IMR-90 (cell line): ENCODE measurements around the gene RPS25. TPM values are rescaled to one million over a fixed set of nuclear protein-coding genes. Genes with fewer than 3 reads are reported as not detected.

Experiments
- ATAC-seq: fragments of 200-7000 bp; cut with Tn5 transposase; 2 replicates; pipeline ENCODE4 v1.9.1; 2020; ENCODE audit warnings: low read depth, mild to moderate bottlenecking, moderate library complexity
- BruUV-seq: library from RNA; stranded (reverse); fragments of 400-500 nt; replicated peaks from 2 replicates; lab custom pipeline; 2021; lab: Mats Ljungman, UMichigan
- CTCF ChIA-PET: fragments of 300-600 bp; formaldehyde crosslinking; extraction: SDS; loops from one replicate; lab custom pipeline; 2021; ENCODE audit warnings: antibody characterized with exemption; lab: Yijun Ruan, JAX
- POLR2A ChIA-PET: fragments of 300-600 bp; sonication (Branson Sonifier 250); formaldehyde crosslinking; loops from one replicate; lab custom pipeline; 2022; ENCODE audit warnings: antibody characterized with exemption; ENCODE audit not compliant: unreplicated experiment; lab: Charles Lee
- DNase-seq: peaks from one replicate; pipeline ENCODE4 v3.0.0; 2013
- H2AFZ ChIP-seq: replicated peaks from 2 replicates; pipeline ENCODE3; 2013; ENCODE audit warnings: low read length, mild to moderate bottlenecking; ENCODE audit not compliant: poor library complexity
- H2AK5ac ChIP-seq: 2 replicates; pipeline ENCODE4 v1.6.1; 2013; ENCODE audit warnings: low read depth, low read length, inconsistent platforms
- H2AK9ac ChIP-seq: replicated peaks from 2 replicates; pipeline ENCODE3; 2013; ENCODE audit warnings: mild to moderate bottlenecking, low read depth, low read length, moderate library complexity; ENCODE audit not compliant: poor library complexity
- H2BK120ac ChIP-seq: 2 replicates; pipeline ENCODE4 v1.6.1; 2013; ENCODE audit warnings: low read depth, low read length, inconsistent platforms
- H2BK15ac ChIP-seq: 3 replicates; pipeline ENCODE4 v1.6.1; 2013; ENCODE audit warnings: low read depth, low read length, inconsistent platforms
- H2BK20ac ChIP-seq: 2 replicates; pipeline ENCODE4 v1.6.1; 2013; ENCODE audit warnings: low read depth, mild to moderate bottlenecking, inconsistent platforms, low read length, moderate library complexity
- H2BK5ac ChIP-seq: 2 replicates; pipeline ENCODE4 v1.6.1; 2013; ENCODE audit warnings: mild to moderate bottlenecking, low read depth, low read length, inconsistent platforms; ENCODE audit not compliant: poor library complexity, severe bottlenecking
- H3K14ac ChIP-seq: replicated peaks from 2 replicates; pipeline ENCODE4 v1.6.1; 2013; ENCODE audit warnings: low read depth, low read length, inconsistent platforms
- H3K18ac ChIP-seq: 2 replicates; pipeline ENCODE4 v1.6.1; 2013; ENCODE audit warnings: low read depth, low read length, control low read depth
- H3K23ac ChIP-seq: 2 replicates; pipeline ENCODE4 v1.6.1; 2013; ENCODE audit warnings: low read depth, low read length, inconsistent platforms
- H3K27ac ChIP-seq: 2 replicates; pipeline ENCODE4 v1.5.1; 2013; ENCODE audit warnings: mild to moderate bottlenecking, control low read depth, low read length; ENCODE audit not compliant: insufficient read depth
- H3K27me3 ChIP-seq: 2 replicates; pipeline ENCODE4 v1.6.1; 2013; ENCODE audit warnings: low read length; ENCODE audit not compliant: control insufficient read depth, insufficient read depth
- H3K36me3 ChIP-seq: 2 replicates; pipeline ENCODE4 v1.6.1; 2013; ENCODE audit warnings: low read length, mixed read lengths; ENCODE audit not compliant: control insufficient read depth, insufficient read depth
- H3K4ac ChIP-seq: 2 replicates; pipeline ENCODE4 v1.6.1; 2013; ENCODE audit warnings: low read depth, low read length, inconsistent platforms
- H3K4me1 ChIP-seq: 2 replicates; pipeline ENCODE4 v1.6.1; 2013; ENCODE audit warnings: low read length, mixed read lengths; ENCODE audit not compliant: control insufficient read depth, insufficient read depth
- H3K4me2 ChIP-seq: 2 replicates; pipeline ENCODE4 v1.6.1; 2013; ENCODE audit warnings: low read depth, mild to moderate bottlenecking, control low read depth, low read length, moderate library complexity
- H3K4me3 ChIP-seq: 2 replicates; pipeline ENCODE4 v1.5.1; 2013; ENCODE audit warnings: low read depth, mild to moderate bottlenecking, control low read depth, low read length, moderate library complexity; ENCODE audit not compliant: insufficient read depth
- H3K56ac ChIP-seq: 2 replicates; pipeline ENCODE4 v1.6.1; 2013; ENCODE audit warnings: low read length, inconsistent platforms; ENCODE audit not compliant: insufficient read depth; ENCODE audit errors: extremely low read depth
- H3K79me1 ChIP-seq, 2 experiments: 2 replicates each; pipeline ENCODE4 v1.6.1; 2013; ENCODE audit warnings: low read length in 2 of 2, inconsistent platforms in 1 of 2, low read depth in 1 of 2
- H3K9ac ChIP-seq: 2 replicates; pipeline ENCODE4 v1.6.1; 2013; ENCODE audit warnings: low read depth, low read length, control low read depth
- H3K9me1 ChIP-seq: 2 replicates; pipeline ENCODE4 v1.6.1; 2013; ENCODE audit warnings: low read length, inconsistent platforms; ENCODE audit not compliant: insufficient read depth
- H3K9me3 ChIP-seq: 2 replicates; pipeline ENCODE4 v1.6.1; 2013; ENCODE audit warnings: low read length; ENCODE audit not compliant: control insufficient read depth, insufficient read depth
- H4K20me1 ChIP-seq: 2 replicates; pipeline ENCODE4 v1.6.1; 2013; ENCODE audit warnings: low read length, inconsistent platforms; ENCODE audit not compliant: insufficient read depth
- H4K5ac ChIP-seq: 2 replicates; pipeline ENCODE4 v1.6.1; 2013; ENCODE audit warnings: mild to moderate bottlenecking, low read depth, low read length, control low read depth
- H4K8ac ChIP-seq, 2 experiments: 2 replicates each; pipeline ENCODE4 v1.6.1; 2013; ENCODE audit warnings: low read depth in 2 of 2, low read length in 2 of 2, control low read depth in 1 of 2, inconsistent platforms in 1 of 2
- H4K91ac ChIP-seq: 2 replicates; pipeline ENCODE4 v1.6.1; 2013; ENCODE audit warnings: low read depth, low read length, inconsistent platforms; ENCODE audit not compliant: insufficient read depth
- FOS ChIP-seq: fragments of 150-350 bp; IDR thresholded peaks from 2 replicates; pipeline ENCODE4 v1.6.1; 2016; ENCODE audit warnings: low read depth, low read length
- MAZ ChIP-seq: IDR thresholded peaks from 2 replicates; pipeline ENCODE4 v1.6.1; 2012; ENCODE audit warnings: low read depth, mild to moderate bottlenecking, low read length, improper control_type of control experiment, moderate library complexity, borderline replicate concordance
- POLR2A ChIP-seq: IDR thresholded peaks from 2 replicates; pipeline ENCODE4 v1.6.1; 2012; ENCODE audit warnings: mild to moderate bottlenecking, low read depth, low read length
- RAD21 ChIP-seq: IDR thresholded peaks from 2 replicates; pipeline ENCODE4 v1.6.1; 2012; ENCODE audit warnings: low read length, improper control_type of control experiment
- RCOR1 ChIP-seq: IDR thresholded peaks from 2 replicates; pipeline ENCODE4 v1.6.1; 2012; ENCODE audit warnings: mild to moderate bottlenecking, low read length, improper control_type of control experiment; ENCODE audit not compliant: insufficient replicate concordance
- RFX5 ChIP-seq: IDR thresholded peaks from 2 replicates; pipeline ENCODE4 v1.8.0; 2012; ENCODE audit warnings: low read depth, mild to moderate bottlenecking, low read length, moderate library complexity
- SMC3 ChIP-seq: fragments of 150-350 bp; IDR thresholded peaks from 2 replicates; pipeline ENCODE4 v1.6.1; 2016; ENCODE audit warnings: low read depth, mild to moderate bottlenecking, antibody characterized with exemption, low read length, moderate library complexity
- WGBS, 2 experiments: methylation state at CpG; one replicate each; pipeline versions ENCODE4 v1.1.5 to v1.1.7; 2013; ENCODE audit warnings: missing lambda C conversion rate in 2 of 2; ENCODE audit not compliant: insufficient read length in 1 of 2; ENCODE audit errors: extremely low coverage in 2 of 2; 5-methylcytosine and 5-hydroxymethylcytosine counted together
- dilution Hi-C: fragments of 300-500 bp; cut with HindIII; formaldehyde crosslinking; loops from one replicate; pipeline ENCODE4 v1.14.3; 2018; ENCODE audit warnings: low sequenced_read_pairs; ENCODE audit not compliant: unreplicated experiment
- in situ Hi-C: fragments of 300-500 bp; cut with MboI; formaldehyde crosslinking; loops from 3 replicates; pipeline ENCODE4 v1.14.3; 2019; ENCODE audit warnings: low sequenced_read_pairs, inconsistent platforms, mixed read lengths
- intact Hi-C: fragments of 100-400 bp; cut with micrococcal nuclease; formaldehyde crosslinking; loops from 2 replicates; pipeline ENCODE4 v1.10.0; 2022
- polyA plus RNA-seq, 3 experiments: library from polyadenylated mRNA; depleted of rRNA; stranded (reverse); fragments of >200 nt; gene quantifications; 2 replicates each; pipeline ENCODE4 v1.2.3, GENCODE V29; 2012; ENCODE audit warnings: low replicate concordance in 1 of 3
- total RNA-seq: library from RNA; depleted of rRNA; stranded (reverse); fragments of >200 nt; gene quantifications from 2 replicates; pipeline ENCODE4 v1.2.3, GENCODE V29; 2012
- TF ChIP-seq, protein P1 (sequence below): conservative IDR thresholded peaks from 2 replicates; pipeline ENCODE4 v1.5.1; 2012; ENCODE audit warnings: mild to moderate bottlenecking, low read depth, low read length, improper control_type of control experiment

RPS25 gene
- total and polyA plus RNA-seq, 2 of the 4 experiments (the other 2 are of a cell fraction): 727 to 905 TPM

DNA sequence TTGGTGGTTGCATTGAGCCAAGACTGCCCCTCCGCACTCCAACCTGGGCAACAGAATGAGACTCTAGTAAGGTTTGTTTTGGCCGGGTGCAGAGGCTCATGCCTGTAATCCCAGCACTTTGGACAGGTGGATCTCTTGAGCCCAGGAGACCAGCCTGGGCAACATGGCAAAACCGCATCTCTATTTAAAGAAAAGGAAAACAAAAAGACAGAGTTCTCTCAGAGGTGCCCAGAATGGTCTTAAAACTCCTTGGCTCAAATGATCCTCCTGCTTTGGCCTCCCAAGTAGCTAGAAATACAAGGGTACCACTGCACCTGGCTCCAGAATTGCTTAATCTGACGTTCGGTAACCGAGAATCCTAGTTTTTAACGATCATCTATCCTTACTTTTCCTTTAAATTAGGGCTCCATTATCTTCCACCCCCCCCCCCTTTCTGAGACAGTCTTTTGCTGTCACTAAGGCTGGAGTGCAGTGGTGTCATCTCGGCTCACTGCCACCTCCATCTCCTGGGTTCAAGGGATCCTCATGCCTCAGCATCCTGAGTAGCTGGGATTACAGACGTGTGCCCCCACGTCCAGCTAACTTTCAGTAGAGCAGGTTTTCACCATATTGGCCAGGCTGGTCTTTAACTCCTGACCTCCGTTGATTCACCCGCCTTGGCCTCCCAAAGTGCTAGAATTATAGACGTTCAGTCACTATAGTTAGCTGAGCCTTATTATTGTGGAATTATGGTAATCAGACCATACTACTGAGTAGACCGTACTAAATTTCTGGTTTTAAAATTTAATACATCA, 1.7 kb downstream of the RPS25 start:
- in situ Hi-C loops (no loop called here), dilution Hi-C loops (no loop called here), intact Hi-C loops (no loop called here)
- H3K9me3 ChIP-seq: no peaks in the 10 kb centered on the region
- no peak overlapping the region for H3K23ac ChIP-seq
- ChIA-PET CTCF (no interaction called here), POLR2A (no interaction called here)
- H3K9ac ChIP-seq: no peak overlapping the region
- H3K14ac ChIP-seq: no peak overlapping the region
- H3K4ac ChIP-seq: no peak overlapping the region
- H3K4me1 ChIP-seq: peaks cover 5% of the 10 kb centered on the region
- no peak for DNase-seq
- H4K5ac ChIP-seq: no peak overlapping the region
- peaks cover 38% of the 10 kb centered on the region for H3K36me3 ChIP-seq
- peaks cover 37% of the 10 kb centered on the region for H4K20me1 ChIP-seq
- no peak overlapping the region for H3K4me3 ChIP-seq
- H3K27ac ChIP-seq: no peak overlapping the region
- no peak for ATAC-seq
- peaks cover 3% of the 10 kb centered on the region; the same call in 1 of the 2 replicates for H3K9me1 ChIP-seq
- no peak overlapping the region for H3K4me2 ChIP-seq
- H2BK5ac ChIP-seq: no peak overlapping the region
- no peak overlapping the region for H4K8ac ChIP-seq
- no peak overlapping the region for H4K91ac ChIP-seq
- no peak overlapping the region for H3K18ac ChIP-seq
- no peak overlapping the region for H3K56ac ChIP-seq
- H2AFZ ChIP-seq: no peak overlapping the region
- no peak overlapping the region for H2BK20ac ChIP-seq
- 87% methylated on average over 8 of the region's 14 CpGs; no CpG with 5 or more reads in 1 of the 2 experiments for WGBS, 2 experiments
- H3K27me3 ChIP-seq: no peaks in the 10 kb centered on the region
- H2AK5ac ChIP-seq: no peak overlapping the region; the same call in 1 of the 2 replicates
- H2BK120ac ChIP-seq: no peak overlapping the region
- TF ChIP-seq RCOR1 (no peak), RAD21 (no peak), RFX5 (no peak), FOS (no peak), POLR2A (no peak), MAZ (no peak), SMC3 (no peak)
- TF ChIP-seq, protein P1, sequence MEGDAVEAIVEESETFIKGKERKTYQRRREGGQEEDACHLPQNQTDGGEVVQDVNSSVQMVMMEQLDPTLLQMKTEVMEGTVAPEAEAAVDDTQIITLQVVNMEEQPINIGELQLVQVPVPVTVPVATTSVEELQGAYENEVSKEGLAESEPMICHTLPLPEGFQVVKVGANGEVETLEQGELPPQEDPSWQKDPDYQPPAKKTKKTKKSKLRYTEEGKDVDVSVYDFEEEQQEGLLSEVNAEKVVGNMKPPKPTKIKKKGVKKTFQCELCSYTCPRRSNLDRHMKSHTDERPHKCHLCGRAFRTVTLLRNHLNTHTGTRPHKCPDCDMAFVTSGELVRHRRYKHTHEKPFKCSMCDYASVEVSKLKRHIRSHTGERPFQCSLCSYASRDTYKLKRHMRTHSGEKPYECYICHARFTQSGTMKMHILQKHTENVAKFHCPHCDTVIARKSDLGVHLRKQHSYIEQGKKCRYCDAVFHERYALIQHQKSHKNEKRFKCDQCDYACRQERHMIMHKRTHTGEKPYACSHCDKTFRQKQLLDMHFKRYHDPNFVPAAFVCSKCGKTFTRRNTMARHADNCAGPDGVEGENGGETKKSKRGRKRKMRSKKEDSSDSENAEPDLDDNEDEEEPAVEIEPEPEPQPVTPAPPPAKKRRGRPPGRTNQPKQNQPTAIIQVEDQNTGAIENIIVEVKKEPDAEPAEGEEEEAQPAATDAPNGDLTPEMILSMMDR: no peak
- peaks cover 16 to 61% of the 10 kb centered on the region in 2 experiments; a peak in 3 of 4 replicates for H3K79me1 ChIP-seq
- no TSS peak for BruUV-seq
- H2BK15ac ChIP-seq: no peak overlapping the region
- H2AK9ac ChIP-seq: no peak overlapping the region
